ENCODE data around the gene ASPRV1.

- TF ChIP-seq CTCF (IDR thresholded peaks at IDR 0.05) (no peak), EP300 (IDR thresholded peaks at IDR 0.05) (no peak)
These were observed 27.4 kb downstream of the ASPRV1 start for GRCh38 chr2:69933839-69934613.
